Measurements from ENCODE around the gene CDC20.

- TF ChIP-seq CTCF (IDR thresholded peaks at IDR 0.05) (no peak), POLR2AphosphoS5 (IDR thresholded peaks at IDR 0.05; ENCODE audit: insufficient read depth in 1 of 2, low read depth in 1 of 2) (peak; percentile 93)
Observed at GRCh38 chr1:43389326-43390313, 30.8 kb downstream of the CDC20 start, which contains the start of the genes MED8 and SZT2.

Data from vagina (tissue), 2 donors.